T-helper 17 cell (primary cell): ENCODE data around the gene MAGI2. TPM values are rescaled to one million over a fixed set of nuclear protein-coding genes. Genes with fewer than 3 reads are reported as not detected.

Experiments used
- ATAC-seq: fragments of 150-1000 bp; cut with Tn5 transposase; 2 replicates; pipeline ENCODE4 v1.10.0; 2021; ENCODE audit warnings: mild to moderate bottlenecking, moderate library complexity
- DNase-seq, 3 donors: peaks; one replicate each; pipeline versions ENCODE4 v3.0.0 to v3.0.0-alpha.2; 2020 to 2021
- H3K9me3 ChIP-seq: one replicate; pipeline ENCODE4 v1.7.0; 2013; ENCODE audit warnings: low read length, mild to moderate bottlenecking; ENCODE audit not compliant: control insufficient read depth, poor library complexity, severe bottlenecking
- H3K27ac Mint-ChIP-seq: one replicate; pipeline ENCODE4 v1.8.0; 2022; ENCODE audit warnings: mild to moderate bottlenecking, moderate library complexity, mixed read lengths
- H3K27me3 Mint-ChIP-seq: one replicate; pipeline ENCODE4 v1.8.0; 2022; ENCODE audit warnings: mixed read lengths
- H3K36me3 Mint-ChIP-seq: one replicate; pipeline ENCODE4 v1.8.0; 2022; ENCODE audit warnings: low read depth, mixed read lengths
- H3K4me1 Mint-ChIP-seq: one replicate; pipeline ENCODE4 v1.8.0; 2022; ENCODE audit warnings: mild to moderate bottlenecking, mixed read lengths
- H3K4me3 Mint-ChIP-seq: one replicate; pipeline ENCODE4 v1.8.0; 2022; ENCODE audit warnings: mild to moderate bottlenecking, moderate library complexity, mixed read lengths
- total RNA-seq, 4 donors: library from RNA in 2 of 4; stranded (reverse) in 2 of 4; gene quantifications; one replicate each; pipeline ENCODE4 v1.2.3 and lab custom pipeline; 2022 to 2026

Gene MAGI2
- total RNA-seq, 2 donors from 2014 or later, result 0.73 TPM; not detected in 1

GRCh38 chr7:78895393-78895792, 558.1 kb downstream of the MAGI2 start:
- Mint-ChIP-seq H3K27ac (no peak overlapping the region), H3K27me3 (no peaks in the 10 kb centered on the region), H3K4me1 (no peaks in the 10 kb centered on the region), H3K4me3 (no peak overlapping the region), H3K36me3 (no peaks in the 10 kb centered on the region)
- H3K9me3 ChIP-seq, result no peaks in the 10 kb centered on the region
- DNase-seq (no peak), ATAC-seq (no peak)

GRCh38 chr7:78879206-78879605, 574.3 kb downstream of the MAGI2 start:
- no peaks in the 10 kb centered on the region for H3K36me3 Mint-ChIP-seq
- ATAC-seq (no peak), DNase-seq (no peak)
- H3K4me3 Mint-ChIP-seq, result no peak overlapping the region
- H3K27ac Mint-ChIP-seq, result no peak overlapping the region
- H3K4me1 Mint-ChIP-seq, result no peaks in the 10 kb centered on the region
- H3K27me3 Mint-ChIP-seq, result no peaks in the 10 kb centered on the region
- no peaks in the 10 kb centered on the region for H3K9me3 ChIP-seq

GRCh38 chr7:78873117-78873516, 580.4 kb downstream of the MAGI2 start:
- Mint-ChIP-seq H3K27me3 (no peaks in the 10 kb centered on the region), H3K27ac (no peak overlapping the region), H3K4me1 (no peaks in the 10 kb centered on the region), H3K4me3 (no peak overlapping the region), H3K36me3 (no peaks in the 10 kb centered on the region)
- H3K9me3 ChIP-seq, result no peaks in the 10 kb centered on the region
- ATAC-seq (no peak), DNase-seq (no peak)

GRCh38 chr7:78864339-78864738, 589.1 kb downstream of the MAGI2 start:
- Mint-ChIP-seq H3K27me3 (no peaks in the 10 kb centered on the region), H3K27ac (no peak overlapping the region), H3K4me3 (no peak overlapping the region), H3K36me3 (no peaks in the 10 kb centered on the region), H3K4me1 (no peaks in the 10 kb centered on the region)
- H3K9me3 ChIP-seq, result no peaks in the 10 kb centered on the region
- DNase-seq, result no peak
- ATAC-seq, result no peak

GRCh38 chr7:78863281-78863680, 590.2 kb downstream of the MAGI2 start:
- Mint-ChIP-seq H3K4me3 (no peak overlapping the region), H3K36me3 (no peaks in the 10 kb centered on the region), H3K27ac (no peak overlapping the region), H3K4me1 (no peaks in the 10 kb centered on the region), H3K27me3 (no peaks in the 10 kb centered on the region)
- DNase-seq (no peak), ATAC-seq (no peak)
- H3K9me3 ChIP-seq, result no peaks in the 10 kb centered on the region

GRCh38 chr7:78862411-78862900, 591.0 kb downstream of the MAGI2 start:
- no peaks in the 10 kb centered on the region for H3K9me3 ChIP-seq
- DNase-seq (no peak), ATAC-seq (no peak)
- Mint-ChIP-seq H3K4me1 (no peaks in the 10 kb centered on the region), H3K27ac (no peak overlapping the region), H3K4me3 (no peak overlapping the region), H3K36me3 (no peaks in the 10 kb centered on the region), H3K27me3 (no peaks in the 10 kb centered on the region)

- Mint-ChIP-seq H3K27ac (no peak overlapping the region), H3K4me1 (no peaks in the 10 kb centered on the region), H3K27me3 (no peaks in the 10 kb centered on the region), H3K36me3 (no peaks in the 10 kb centered on the region), H3K4me3 (no peak overlapping the region)
- no peaks in the 10 kb centered on the region for H3K9me3 ChIP-seq
- DNase-seq (no peak), ATAC-seq (no peak)
Measured at GRCh38 chr7:78852951-78853350, 600.5 kb downstream of the MAGI2 start.

GRCh38 chr7:78850093-78850740, 603.2 kb downstream of the MAGI2 start:
- DNase-seq, result no peak
- Mint-ChIP-seq H3K27ac (no peak overlapping the region), H3K36me3 (no peaks in the 10 kb centered on the region), H3K27me3 (no peaks in the 10 kb centered on the region), H3K4me1 (no peaks in the 10 kb centered on the region), H3K4me3 (no peak overlapping the region)
- no peaks in the 10 kb centered on the region for H3K9me3 ChIP-seq
- no peak for ATAC-seq

- no peak overlapping the region for H3K27ac Mint-ChIP-seq
Measured at GRCh38 chr7:78845155-78845554, 608.3 kb downstream of the MAGI2 start.

GRCh38 chr7:78842068-78842467, 611.4 kb downstream of the MAGI2 start:
- ATAC-seq, result no peak
- Mint-ChIP-seq H3K27me3 (no peaks in the 10 kb centered on the region), H3K36me3 (no peaks in the 10 kb centered on the region), H3K27ac (no peak overlapping the region), H3K4me3 (no peak overlapping the region), H3K4me1 (no peaks in the 10 kb centered on the region)
- DNase-seq, result no peak
- no peaks in the 10 kb centered on the region for H3K9me3 ChIP-seq

More at GRCh38 chr7:78845155-78845554, 608.3 kb downstream of the MAGI2 start:
- no peaks in the 10 kb centered on the region for H3K4me1 Mint-ChIP-seq
- ATAC-seq (no peak), DNase-seq (no peak)
- H3K9me3 ChIP-seq, result no peaks in the 10 kb centered on the region
- no peaks in the 10 kb centered on the region for H3K36me3 Mint-ChIP-seq
- H3K27me3 Mint-ChIP-seq, result no peaks in the 10 kb centered on the region
- no peak overlapping the region for H3K4me3 Mint-ChIP-seq

GRCh38 chr7:78835897-78836296, 617.6 kb downstream of the MAGI2 start:
- no peaks in the 10 kb centered on the region for H3K9me3 ChIP-seq
- ATAC-seq (no peak), DNase-seq (no peak)
- no peaks in the 10 kb centered on the region for H3K27me3 Mint-ChIP-seq
- no peak overlapping the region for H3K4me3 Mint-ChIP-seq
- H3K36me3 Mint-ChIP-seq, result no peaks in the 10 kb centered on the region
- no peaks in the 10 kb centered on the region for H3K4me1 Mint-ChIP-seq
- no peak overlapping the region for H3K27ac Mint-ChIP-seq

GRCh38 chr7:78828317-78828716, 625.1 kb downstream of the MAGI2 start:
- ATAC-seq, result no peak
- H3K4me3 Mint-ChIP-seq, result no peak overlapping the region
- no peak for DNase-seq
- H3K27ac Mint-ChIP-seq, result no peak overlapping the region
- H3K4me1 Mint-ChIP-seq, result no peaks in the 10 kb centered on the region
- H3K36me3 Mint-ChIP-seq, result no peaks in the 10 kb centered on the region
- H3K9me3 ChIP-seq, result no peaks in the 10 kb centered on the region
- no peaks in the 10 kb centered on the region for H3K27me3 Mint-ChIP-seq

GRCh38 chr7:78803501-78804127, 649.9 kb downstream of the MAGI2 start:
- DNase-seq (no peak), ATAC-seq (no peak)
- Mint-ChIP-seq H3K36me3 (no peaks in the 10 kb centered on the region), H3K27me3 (no peaks in the 10 kb centered on the region), H3K27ac (no peak overlapping the region), H3K4me3 (no peak overlapping the region), H3K4me1 (no peaks in the 10 kb centered on the region)
- H3K9me3 ChIP-seq, result no peaks in the 10 kb centered on the region

- no peaks in the 10 kb centered on the region for H3K9me3 ChIP-seq
- no peak overlapping the region for H3K4me3 Mint-ChIP-seq
- no peak for DNase-seq
- H3K4me1 Mint-ChIP-seq, result no peaks in the 10 kb centered on the region
- no peaks in the 10 kb centered on the region for H3K27me3 Mint-ChIP-seq
- no peak for ATAC-seq
- H3K27ac Mint-ChIP-seq, result no peak overlapping the region
- no peaks in the 10 kb centered on the region for H3K36me3 Mint-ChIP-seq
Measured at GRCh38 chr7:78794101-78794500, 659.4 kb downstream of the MAGI2 start.
